ENCODE results near the gene STON2. TPM values are rescaled to one million over a fixed set of nuclear protein-coding genes. Genes with fewer than 3 reads are reported as not detected.

The STON2 gene
- total and polyA plus RNA-seq, 4 donors: 1.9 to 30.0 (median 7.3) TPM

- TF ChIP-seq CTCF (IDR thresholded peaks at IDR 0.05; ENCODE audit: low read depth, low read length, missing input control): no peak
- TF ChIP-seq EGR1 (IDR thresholded peaks at IDR 0.05; ENCODE audit: low read depth in 2 of 2): no peak
- no peak for TF ChIP-seq ATF3 (IDR thresholded peaks at IDR 0.05)
- TF ChIP-seq FOXA1 (IDR thresholded peaks at IDR 0.05): no peak
- no peak for TF ChIP-seq NR2F2 (IDR thresholded peaks at IDR 0.05)
- TF ChIP-seq FOXA2 (IDR thresholded peaks at IDR 0.05): no peak
- TF ChIP-seq TAF1 (conservative IDR thresholded peaks at IDR 0.05): no peak
- TF ChIP-seq RAD21 (IDR thresholded peaks at IDR 0.05): no peak
Measured at GRCh38 chr14:81301813-81302212, 98.3 kb downstream of the STON2 start (continued).

GRCh38 chr14:81301371-81301770 is 98.8 kb downstream of the STON2 start:
- no peak overlapping the region for H3K4me3 ChIP-seq (ENCODE audit: low read depth in 1 of 3, low read length in 3 of 3)
- TF ChIP-seq SP1 (IDR thresholded peaks at IDR 0.05): no peak
- TF ChIP-seq YY1 (IDR thresholded peaks at IDR 0.05): no peak
- TF ChIP-seq FOXA2 (IDR thresholded peaks at IDR 0.05): no peak
- no peak for TF ChIP-seq JUND (IDR thresholded peaks at IDR 0.05)
- TF ChIP-seq RAD21 (IDR thresholded peaks at IDR 0.05): no peak
- TF ChIP-seq RXRA (IDR thresholded peaks at IDR 0.05): no peak
- TF ChIP-seq EGR1 (IDR thresholded peaks at IDR 0.05; ENCODE audit: low read depth in 2 of 2): no peak
- TF ChIP-seq NR2F2 (IDR thresholded peaks at IDR 0.05): no peak
- no peak for TF ChIP-seq HNF4G (IDR thresholded peaks at IDR 0.05)
- no peak for TF ChIP-seq GABPA (IDR thresholded peaks at IDR 0.05 in 1 of 2, conservative IDR thresholded peaks at IDR 0.05 in 1 of 2)
- TF ChIP-seq TAF1 (conservative IDR thresholded peaks at IDR 0.05): no peak
- no peak for TF ChIP-seq CTCF (IDR thresholded peaks at IDR 0.05; ENCODE audit: low read depth, low read length, missing input control)
- TF ChIP-seq, protein P1, sequence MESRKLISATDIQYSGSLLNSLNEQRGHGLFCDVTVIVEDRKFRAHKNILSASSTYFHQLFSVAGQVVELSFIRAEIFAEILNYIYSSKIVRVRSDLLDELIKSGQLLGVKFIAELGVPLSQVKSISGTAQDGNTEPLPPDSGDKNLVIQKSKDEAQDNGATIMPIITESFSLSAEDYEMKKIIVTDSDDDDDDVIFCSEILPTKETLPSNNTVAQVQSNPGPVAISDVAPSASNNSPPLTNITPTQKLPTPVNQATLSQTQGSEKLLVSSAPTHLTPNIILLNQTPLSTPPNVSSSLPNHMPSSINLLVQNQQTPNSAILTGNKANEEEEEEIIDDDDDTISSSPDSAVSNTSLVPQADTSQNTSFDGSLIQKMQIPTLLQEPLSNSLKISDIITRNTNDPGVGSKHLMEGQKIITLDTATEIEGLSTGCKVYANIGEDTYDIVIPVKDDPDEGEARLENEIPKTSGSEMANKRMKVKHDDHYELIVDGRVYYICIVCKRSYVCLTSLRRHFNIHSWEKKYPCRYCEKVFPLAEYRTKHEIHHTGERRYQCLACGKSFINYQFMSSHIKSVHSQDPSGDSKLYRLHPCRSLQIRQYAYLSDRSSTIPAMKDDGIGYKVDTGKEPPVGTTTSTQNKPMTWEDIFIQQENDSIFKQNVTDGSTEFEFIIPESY (IDR thresholded peaks at IDR 0.05): no peak
- no peak for TF ChIP-seq MAX (IDR thresholded peaks at IDR 0.05)
- TF ChIP-seq ATF3 (IDR thresholded peaks at IDR 0.05): no peak
- TF ChIP-seq FOXA1 (IDR thresholded peaks at IDR 0.05): no peak
- no peak for TF ChIP-seq REST (IDR thresholded peaks at IDR 0.05)
- TF ChIP-seq HNF4A (conservative IDR thresholded peaks at IDR 0.05): no peak
- no peak overlapping the region for H3K27ac ChIP-seq (ENCODE audit: low read depth in 1 of 2, low read length in 2 of 2)
- H3K9me3 ChIP-seq (ENCODE audit: control insufficient read depth in 4 of 4, low read length in 3 of 4): no peaks in the 10 kb centered on the region
- peaks cover 0 to 27% (median 7%) of the 10 kb centered on the region in 4 donors for H3K4me1 ChIP-seq (ENCODE audit: control insufficient read depth in 4 of 4, insufficient read depth in 4 of 4, low read length in 3 of 4)
- H3K36me3 ChIP-seq (ENCODE audit: control insufficient read depth in 4 of 4, insufficient read depth in 3 of 4, low read depth in 1 of 4, low read length in 3 of 4): no peaks in the 10 kb centered on the region
- DNase-seq (ENCODE audit: low spot score): no peak
- WGBS: 71% methylated on average over 1 of the region's 1 CpG
- no peaks in the 10 kb centered on the region for H3K27me3 ChIP-seq (ENCODE audit: control insufficient read depth in 4 of 4, insufficient read depth in 4 of 4, low read length in 3 of 4)
- no peak overlapping the region for H3K9ac ChIP-seq (ENCODE audit: low read depth in 1 of 2, low read length in 2 of 2)
